DND-41 (cell line): ENCODE results near the gene CHST1.

ENCODE experiments used
- ATAC-seq: fragments of 200-7000 bp; cut with Tn5 transposase; 3 replicates; pipeline ENCODE4 v1.9.1; 2021; ENCODE audit warnings: low read depth; ENCODE audit not compliant: insufficient read depth
- DNase-seq: peaks from one replicate; pipeline ENCODE4 v3.0.0-alpha.2; 2020
- H2AFZ ChIP-seq: 2 replicates; pipeline ENCODE4 v1.6.0; 2012; ENCODE audit warnings: low read depth, low read length
- H3K27ac ChIP-seq: 2 replicates; pipeline ENCODE4 v1.5.1; 2012; ENCODE audit warnings: low read length, inconsistent platforms
- H3K27me3 ChIP-seq: fragments of 200-600 bp; sonication (generic); 2 replicates; pipeline ENCODE4 v1.6.0; 2012; ENCODE audit warnings: low read length, mild to moderate bottlenecking, inconsistent platforms; ENCODE audit not compliant: insufficient read depth, poor library complexity
- H3K36me3 ChIP-seq: 2 replicates; pipeline ENCODE4 v1.5.1; 2012; ENCODE audit warnings: low read length, inconsistent platforms; ENCODE audit not compliant: insufficient read depth
- H3K4me1 ChIP-seq: 2 replicates; pipeline ENCODE4 v1.5.1; 2012; ENCODE audit warnings: mild to moderate bottlenecking, low read length; ENCODE audit not compliant: insufficient read depth
- H3K4me2 ChIP-seq: 2 replicates; pipeline ENCODE4 v1.6.0; 2012; ENCODE audit warnings: mild to moderate bottlenecking, moderate library complexity, low read length, inconsistent platforms; ENCODE audit not compliant: insufficient read depth
- H3K4me3 ChIP-seq, 2 experiments: fragments of 200-600 bp in 1 of 2; shearing (Covaris generic) in 1 of 2; 2 replicates each; pipeline ENCODE4 v1.5.1; 2012 to 2016; ENCODE audit warnings: inconsistent platforms in 2 of 2, low read length in 2 of 2, mild to moderate bottlenecking in 2 of 2, low read depth in 1 of 2, moderate library complexity in 1 of 2
- H3K79me2 ChIP-seq: 2 replicates; pipeline ENCODE4 v1.6.0; 2012; ENCODE audit warnings: low read length, inconsistent platforms; ENCODE audit not compliant: insufficient read depth
- H3K9ac ChIP-seq: 2 replicates; pipeline ENCODE4 v1.6.0; 2012; ENCODE audit warnings: low read depth, mild to moderate bottlenecking, inconsistent platforms, low read length, moderate library complexity
- H3K9me3 ChIP-seq: 2 replicates; pipeline ENCODE4 v1.5.1; 2012; ENCODE audit warnings: low read length, moderate library complexity, mild to moderate bottlenecking, inconsistent platforms; ENCODE audit not compliant: insufficient read depth, severe bottlenecking
- H4K20me1 ChIP-seq: 2 replicates; pipeline ENCODE4 v1.6.0; 2012; ENCODE audit warnings: low read length; ENCODE audit not compliant: insufficient read depth
- CTCF ChIP-seq: IDR thresholded peaks from 2 replicates; pipeline ENCODE4 v1.5.1; 2012; ENCODE audit warnings: borderline replicate concordance, low read length, moderate library complexity, mild to moderate bottlenecking; ENCODE audit not compliant: poor library complexity, severe bottlenecking; ENCODE audit errors: extremely low read depth
- EZH2 ChIP-seq: IDR thresholded peaks from 3 replicates; pipeline ENCODE4 v1.6.1; 2012; ENCODE audit warnings: borderline replicate concordance, low read depth, mild to moderate bottlenecking, moderate library complexity, low read length, inconsistent platforms; ENCODE audit not compliant: severe bottlenecking

The CHST1 gene

GRCh38 chr11:45610627-45611026 lies 54.8 kb downstream of the CHST1 start:
- Histone ChIP-seq H3K4me1 (no peaks in the 10 kb centered on the region), H3K4me3 (no peak overlapping the region), H4K20me1 (no peaks in the 10 kb centered on the region), H3K9ac (no peak overlapping the region), H2AFZ (no peak overlapping the region), H3K4me2 (no peak overlapping the region), H3K9me3 (no peaks in the 10 kb centered on the region), H3K27ac (no peak overlapping the region), H3K27me3 (peaks cover 6% of the 10 kb centered on the region), H3K36me3 (no peaks in the 10 kb centered on the region), H3K79me2 (no peaks in the 10 kb centered on the region)
- DNase-seq (no peak), ATAC-seq (no peak)
- TF ChIP-seq CTCF (no peak), EZH2 (no peak)

GRCh38 chr11:45609902-45610301 lies 55.5 kb downstream of the CHST1 start:
- Histone ChIP-seq H3K27me3 (peaks cover 6% of the 10 kb centered on the region), H3K4me1 (no peaks in the 10 kb centered on the region), H3K79me2 (no peaks in the 10 kb centered on the region), H4K20me1 (no peaks in the 10 kb centered on the region), H3K4me3 (no peak overlapping the region), H2AFZ (no peak overlapping the region), H3K9me3 (no peaks in the 10 kb centered on the region), H3K27ac (no peak overlapping the region), H3K9ac (no peak overlapping the region), H3K36me3 (no peaks in the 10 kb centered on the region), H3K4me2 (no peak overlapping the region)
- ATAC-seq (no peak), DNase-seq (no peak)
- no peak for TF ChIP-seq EZH2
- no peak for TF ChIP-seq CTCF

GRCh38 chr11:45609337-45609736 lies 56.1 kb downstream of the CHST1 start:
- H3K79me2 ChIP-seq, result no peaks in the 10 kb centered on the region
- H3K9ac ChIP-seq, result no peak overlapping the region
- H3K4me2 ChIP-seq, result no peak overlapping the region
- no peak overlapping the region for H2AFZ ChIP-seq
- H3K27ac ChIP-seq, result no peak overlapping the region
- no peak for TF ChIP-seq CTCF
- TF ChIP-seq EZH2, result no peak
- H3K4me1 ChIP-seq, result no peaks in the 10 kb centered on the region
- no peak for ATAC-seq
- no peaks in the 10 kb centered on the region for H3K9me3 ChIP-seq
- H3K36me3 ChIP-seq, result no peaks in the 10 kb centered on the region
- no peaks in the 10 kb centered on the region for H4K20me1 ChIP-seq
- no peak for DNase-seq
- no peak overlapping the region for H3K4me3 ChIP-seq
- peaks cover 4% of the 10 kb centered on the region for H3K27me3 ChIP-seq

GRCh38 chr11:45607995-45608394 lies 57.4 kb downstream of the CHST1 start:
- no peak overlapping the region for H2AFZ ChIP-seq

More at GRCh38 chr11:45607995-45608394, 57.4 kb downstream of the CHST1 start:
- DNase-seq (no peak), ATAC-seq (no peak)
- no peaks in the 10 kb centered on the region for H3K4me1 ChIP-seq
- H4K20me1 ChIP-seq, result no peaks in the 10 kb centered on the region
- H3K36me3 ChIP-seq, result no peaks in the 10 kb centered on the region
- TF ChIP-seq CTCF, result no peak
- TF ChIP-seq EZH2, result no peak
- H3K9ac ChIP-seq, result no peak overlapping the region
- H3K9me3 ChIP-seq, result no peaks in the 10 kb centered on the region
- no peaks in the 10 kb centered on the region for H3K79me2 ChIP-seq
- H3K4me3 ChIP-seq, result no peak overlapping the region
- no peak overlapping the region for H3K4me2 ChIP-seq
- H3K27ac ChIP-seq, result no peak overlapping the region
- H3K27me3 ChIP-seq, result peaks cover 4% of the 10 kb centered on the region
